Mesenchymal stem cell (in vitro differentiated cells and primary cell): Measurements from ENCODE around the gene TREX2.

Experiments used
- DNase-seq: peaks from one replicate; pipeline ENCODE4 v3.0.0-alpha.2; 2013
- H2AFZ ChIP-seq: one replicate; pipeline ENCODE4 v1.6.1; 2013; ENCODE audit warnings: low read depth, mild to moderate bottlenecking, control low read depth, inconsistent platforms, low read length, moderate library complexity
- H2AK5ac ChIP-seq: 2 replicates; pipeline ENCODE4 v1.6.1; 2013; ENCODE audit warnings: low read length, moderate library complexity, mild to moderate bottlenecking, inconsistent platforms; ENCODE audit not compliant: severe bottlenecking
- H2BK120ac ChIP-seq: one replicate; pipeline ENCODE4 v1.6.1; 2013; ENCODE audit warnings: low read depth, mild to moderate bottlenecking, inconsistent platforms, low read length, moderate library complexity
- H2BK12ac ChIP-seq, 2 experiments: one replicate each; pipeline ENCODE4 v1.6.1; 2013; ENCODE audit warnings: inconsistent platforms in 2 of 2, low read length in 2 of 2, mild to moderate bottlenecking in 2 of 2, moderate library complexity in 2 of 2, control low read depth in 1 of 2
- H2BK15ac ChIP-seq: one replicate; pipeline ENCODE4 v1.6.1; 2013; ENCODE audit warnings: mild to moderate bottlenecking, low read depth, inconsistent platforms; ENCODE audit not compliant: poor library complexity, severe bottlenecking
- H2BK5ac ChIP-seq: 2 replicates; pipeline ENCODE4 v1.6.1; 2013; ENCODE audit warnings: low read depth, mild to moderate bottlenecking, low read length, control low read depth, inconsistent platforms; ENCODE audit not compliant: poor library complexity, severe bottlenecking
- H3K14ac ChIP-seq, 2 experiments: one replicate each; pipeline ENCODE4 v1.6.1; 2013; ENCODE audit warnings: inconsistent platforms in 2 of 2, low read length in 2 of 2, control low read depth in 1 of 2, mild to moderate bottlenecking in 1 of 2, moderate library complexity in 1 of 2
- H3K18ac ChIP-seq, 2 experiments: one replicate each; pipeline ENCODE4 v1.6.1; 2013; ENCODE audit warnings: inconsistent platforms in 2 of 2, low read length in 2 of 2, control low read depth in 1 of 2, low read depth in 1 of 2, mild to moderate bottlenecking in 1 of 2
- H3K23ac ChIP-seq, 2 experiments: one replicate each; pipeline ENCODE4 v1.6.1; 2013; ENCODE audit warnings: inconsistent platforms in 2 of 2, low read length in 2 of 2, mild to moderate bottlenecking in 2 of 2, moderate library complexity in 2 of 2, control low read depth in 1 of 2
- H3K27ac ChIP-seq: 2 replicates; pipeline ENCODE4 v1.5.1; 2013; ENCODE audit warnings: mild to moderate bottlenecking, moderate library complexity, low read length, control low read depth, inconsistent platforms; ENCODE audit not compliant: poor library complexity, severe bottlenecking
- H3K27me3 ChIP-seq, 2 experiments: 2 replicates each; pipeline versions ENCODE4 v1.6.1 to v1.7.0; 2013; ENCODE audit warnings: low read length in 2 of 2, mild to moderate bottlenecking in 2 of 2, moderate library complexity in 2 of 2, control low read depth in 1 of 2, inconsistent platforms in 1 of 2; ENCODE audit not compliant: control insufficient read depth in 1 of 2, insufficient read depth in 1 of 2
- H3K36me3 ChIP-seq, 2 experiments: 2 replicates each; pipeline versions ENCODE4 v1.6.1 to v1.7.0; 2013; ENCODE audit warnings: low read length in 2 of 2, control low read depth in 1 of 2, inconsistent platforms in 1 of 2, low read depth in 1 of 2, mild to moderate bottlenecking in 1 of 2; ENCODE audit not compliant: insufficient read depth in 2 of 2, control insufficient read depth in 1 of 2
- H3K4ac ChIP-seq, 2 experiments: one replicate each; pipeline ENCODE4 v1.6.1; 2013; ENCODE audit warnings: inconsistent platforms in 2 of 2, low read length in 2 of 2, mild to moderate bottlenecking in 2 of 2, moderate library complexity in 2 of 2, control low read depth in 1 of 2, low read depth in 1 of 2
- H3K4me1 ChIP-seq: 2 replicates; pipeline ENCODE4 v1.6.1; 2013; ENCODE audit warnings: low read depth, low read length, control low read depth; ENCODE audit not compliant: control insufficient read depth, insufficient read depth
- H3K4me2 ChIP-seq: 2 replicates; pipeline ENCODE4 v1.6.1; 2013; ENCODE audit warnings: low read length, mild to moderate bottlenecking, inconsistent platforms; ENCODE audit not compliant: poor library complexity, severe bottlenecking
- H3K4me3 ChIP-seq, 2 experiments: 2 replicates each; pipeline versions ENCODE4 v1.5.1 to v1.7.0; 2013; ENCODE audit warnings: low read length in 2 of 2, mild to moderate bottlenecking in 2 of 2, control low read depth in 1 of 2, low read depth in 1 of 2; ENCODE audit not compliant: insufficient read depth in 1 of 2
- H3K79me1 ChIP-seq: replicated peaks from 2 replicates; pipeline ENCODE4 v1.6.1; 2013; ENCODE audit warnings: mild to moderate bottlenecking, control low read depth, low read length, inconsistent platforms; ENCODE audit not compliant: poor library complexity, severe bottlenecking
- H3K9ac ChIP-seq: 2 replicates; pipeline ENCODE4 v1.7.0; 2013; ENCODE audit warnings: mild to moderate bottlenecking, low read length, moderate library complexity
- H3K9me3 ChIP-seq: 2 replicates; pipeline ENCODE4 v1.7.0; 2013; ENCODE audit warnings: mild to moderate bottlenecking, low read length; ENCODE audit not compliant: control insufficient read depth
- H4K8ac ChIP-seq: one replicate; pipeline ENCODE4 v1.6.1; 2013; ENCODE audit warnings: inconsistent platforms, mild to moderate bottlenecking, low read length, moderate library complexity
- H4K91ac ChIP-seq: one replicate; pipeline ENCODE4 v1.6.1; 2013; ENCODE audit warnings: mild to moderate bottlenecking, low read length, inconsistent platforms
- WGBS: methylation state at CpG from one replicate; pipeline ENCODE4 v1.1.7; 2013; ENCODE audit warnings: mixed read lengths; 5-methylcytosine and 5-hydroxymethylcytosine counted together

Gene TREX2

GRCh38 chrX:153456704-153457103, 10.8 kb upstream of the TREX2 start:
- H2BK5ac ChIP-seq = no peak overlapping the region
- no peak overlapping the region for H4K91ac ChIP-seq
- no peak for DNase-seq
- H3K4me1 ChIP-seq = peaks cover 9% of the 10 kb centered on the region
- peaks cover 2 to 41% of the 10 kb centered on the region in 2 experiments for H3K36me3 ChIP-seq
- H2AFZ ChIP-seq = no peak overlapping the region
- H3K18ac ChIP-seq = no peak overlapping the region
- H3K4me3 ChIP-seq = no peak overlapping the region
- H4K8ac ChIP-seq = no peak overlapping the region
- H2BK12ac ChIP-seq = no peak overlapping the region
- no peak overlapping the region for H2BK120ac ChIP-seq
- H3K27me3 ChIP-seq = peaks cover 0 to 9% of the 10 kb centered on the region in 2 experiments
- H2BK15ac ChIP-seq = no peak overlapping the region
- 95% methylated on average over 9 of the region's 9 CpGs for whole genome bisulfite sequencing
- no peak overlapping the region for H3K14ac ChIP-seq
- H3K79me1 ChIP-seq = peaks cover 1% of the 10 kb centered on the region
- H3K4me2 ChIP-seq = no peak overlapping the region
- no peak overlapping the region for H3K23ac ChIP-seq
- H3K4ac ChIP-seq = no peak overlapping the region
- H3K9ac ChIP-seq = no peak overlapping the region
- no peak overlapping the region for H2AK5ac ChIP-seq
- no peak overlapping the region for H3K27ac ChIP-seq
- no peaks in the 10 kb centered on the region for H3K9me3 ChIP-seq

DNA sequence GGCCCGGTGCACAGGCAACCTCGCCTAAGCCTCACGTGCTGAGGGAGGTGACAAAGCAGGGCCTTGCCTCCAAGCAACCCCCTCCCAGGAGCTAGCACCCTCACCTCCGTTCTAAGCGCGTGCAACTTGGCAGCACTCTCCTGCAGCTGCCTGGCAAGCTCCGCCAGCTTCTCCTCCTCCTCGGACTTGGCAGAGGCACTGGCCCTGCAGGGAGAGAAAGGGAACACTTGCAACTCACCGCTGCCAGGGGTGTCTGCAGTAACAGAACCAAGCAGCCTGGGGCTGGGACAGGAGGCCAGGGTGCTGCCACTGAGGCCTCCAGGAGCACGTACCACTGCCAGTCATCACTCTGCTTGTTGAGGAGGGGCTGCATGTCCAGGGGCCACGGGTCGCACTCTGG, 10.3 kb upstream of the TREX2 start:
- H3K9me3 ChIP-seq = no peaks in the 10 kb centered on the region
- H2BK5ac ChIP-seq = no peak overlapping the region
- H4K8ac ChIP-seq = no peak overlapping the region
- H3K9ac ChIP-seq = no peak overlapping the region
- H3K27ac ChIP-seq = no peak overlapping the region
- H2BK12ac ChIP-seq = no peak overlapping the region
- peaks cover 0 to 41% of the 10 kb centered on the region in 2 experiments for H3K36me3 ChIP-seq
- no peaks in the 10 kb centered on the region for H3K79me1 ChIP-seq
- no peak for DNase-seq
- no peak overlapping the region for H3K4me2 ChIP-seq
- no peak overlapping the region for H2AK5ac ChIP-seq
- H2AFZ ChIP-seq = no peak overlapping the region
- H3K4me3 ChIP-seq = no peak overlapping the region
- no peak overlapping the region for H3K4ac ChIP-seq
- 97% methylated on average over 11 of the region's 12 CpGs for WGBS
- H4K91ac ChIP-seq = no peak overlapping the region
- no peak overlapping the region for H3K18ac ChIP-seq
- no peak overlapping the region for H3K23ac ChIP-seq
- peaks cover 0 to 12% of the 10 kb centered on the region in 2 experiments for H3K27me3 ChIP-seq
- H2BK120ac ChIP-seq = no peak overlapping the region
- no peak overlapping the region for H2BK15ac ChIP-seq
- H3K4me1 ChIP-seq = peaks cover 9% of the 10 kb centered on the region
- no peak overlapping the region for H3K14ac ChIP-seq

DNA sequence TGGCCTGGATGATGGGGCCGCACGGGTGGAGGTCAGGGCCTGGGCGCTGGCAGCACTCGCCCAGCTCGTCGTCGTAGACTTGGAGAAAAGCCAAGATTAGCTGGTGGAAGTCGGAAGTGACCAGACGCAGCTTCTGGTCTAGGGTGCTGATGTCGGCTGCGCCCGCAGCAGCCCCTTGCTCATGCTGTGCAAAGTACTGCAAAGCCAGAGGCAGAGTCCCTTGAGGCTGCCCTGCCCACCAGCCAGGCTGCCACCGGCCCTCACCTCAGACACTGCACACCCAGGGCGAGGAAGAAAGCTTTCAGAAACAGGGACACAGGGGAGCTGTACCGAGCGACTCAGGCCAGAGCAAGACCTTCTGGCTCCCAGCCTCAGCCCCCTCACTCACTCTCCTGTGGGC, 9.7 kb upstream of the TREX2 start:
- Histone ChIP-seq H2AK5ac (no peak overlapping the region), H3K79me1 (no peaks in the 10 kb centered on the region), H4K91ac (no peak overlapping the region), H2BK5ac (no peak overlapping the region), H2BK12ac (no peak overlapping the region), H2BK15ac (no peak overlapping the region), H2BK120ac (no peak overlapping the region), H3K9ac (no peak overlapping the region), H3K27me3 (peaks cover 0 to 12% of the 10 kb centered on the region in 2 experiments), H3K36me3 (peaks cover 0 to 46% of the 10 kb centered on the region in 2 experiments), H3K9me3 (no peaks in the 10 kb centered on the region), H3K23ac (no peak overlapping the region), H4K8ac (no peak overlapping the region), H3K4ac (no peak overlapping the region), H3K4me3 (no peak overlapping the region), H3K27ac (no peak overlapping the region), H2AFZ (no peak overlapping the region), H3K4me2 (no peak overlapping the region), H3K4me1 (peaks cover 7% of the 10 kb centered on the region), H3K18ac (no peak overlapping the region), H3K14ac (no peak overlapping the region)
- DNase-seq = no peak
- 94% methylated on average over 13 of the region's 16 CpGs for WGBS

DNA sequence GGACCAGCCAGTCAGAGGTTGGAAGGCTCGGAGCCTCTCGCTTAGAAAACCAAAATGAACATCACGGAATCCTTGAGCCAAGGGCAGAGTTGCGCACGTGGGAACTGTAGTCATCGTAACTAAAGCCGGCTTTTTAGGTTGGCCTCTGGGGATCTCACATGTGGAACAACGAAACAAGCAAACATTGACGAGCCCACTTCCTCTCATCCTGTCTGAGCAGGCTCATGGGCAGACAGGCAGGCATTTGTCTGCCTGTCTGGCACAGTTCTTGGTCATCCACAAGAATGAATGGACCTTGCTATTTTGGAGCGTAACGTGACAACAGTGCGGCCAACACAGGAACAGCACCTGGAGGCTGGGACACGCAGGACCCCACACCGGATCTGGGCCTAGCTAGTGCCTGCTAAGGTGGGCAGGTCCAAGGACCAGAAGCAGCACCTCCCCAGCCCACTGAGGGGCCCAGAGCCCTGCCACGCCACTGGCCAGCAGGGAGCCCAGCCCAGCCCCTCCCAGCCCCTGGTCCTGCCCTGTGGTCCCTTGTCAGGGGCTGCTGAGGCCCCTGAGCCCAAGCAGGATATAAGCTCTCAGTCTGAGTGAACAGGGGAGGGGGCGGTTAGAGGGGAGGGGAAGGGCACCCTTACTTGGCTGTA, 9.2 kb upstream of the TREX2 start:
- Histone ChIP-seq H2AFZ (no peak overlapping the region), H3K23ac (no peak overlapping the region), H2BK12ac (no peak overlapping the region), H2BK5ac (no peak overlapping the region), H3K36me3 (peaks cover 0 to 51% of the 10 kb centered on the region in 2 experiments), H4K91ac (no peak overlapping the region), H3K4me3 (no peak overlapping the region), H3K27ac (no peak overlapping the region), H2AK5ac (no peak overlapping the region), H3K4me2 (no peak overlapping the region), H2BK15ac (no peak overlapping the region), H3K14ac (no peak overlapping the region), H3K79me1 (no peaks in the 10 kb centered on the region), H3K27me3 (peaks cover 0 to 15% of the 10 kb centered on the region in 2 experiments), H3K9me3 (no peaks in the 10 kb centered on the region), H4K8ac (no peak overlapping the region), H3K4me1 (peaks cover 4% of the 10 kb centered on the region), H2BK120ac (no peak overlapping the region), H3K4ac (no peak overlapping the region), H3K18ac (no peak overlapping the region), H3K9ac (no peak overlapping the region)
- DNase-seq = no peak
- WGBS = 96% methylated on average over 16 of the region's 16 CpGs
